GM12873 (cell line): ENCODE data around the gene ZNF330.

Experiments
- TF ChIP-seq, protein P1 (sequence below): IDR thresholded peaks from 2 replicates; pipeline ENCODE4 v1.5.1; 2012; ENCODE audit warnings: low read depth, mild to moderate bottlenecking, moderate library complexity, low read length, control low read depth; ENCODE audit not compliant: insufficient read depth; ENCODE audit errors: missing control alignments

Gene ZNF330

DNA sequence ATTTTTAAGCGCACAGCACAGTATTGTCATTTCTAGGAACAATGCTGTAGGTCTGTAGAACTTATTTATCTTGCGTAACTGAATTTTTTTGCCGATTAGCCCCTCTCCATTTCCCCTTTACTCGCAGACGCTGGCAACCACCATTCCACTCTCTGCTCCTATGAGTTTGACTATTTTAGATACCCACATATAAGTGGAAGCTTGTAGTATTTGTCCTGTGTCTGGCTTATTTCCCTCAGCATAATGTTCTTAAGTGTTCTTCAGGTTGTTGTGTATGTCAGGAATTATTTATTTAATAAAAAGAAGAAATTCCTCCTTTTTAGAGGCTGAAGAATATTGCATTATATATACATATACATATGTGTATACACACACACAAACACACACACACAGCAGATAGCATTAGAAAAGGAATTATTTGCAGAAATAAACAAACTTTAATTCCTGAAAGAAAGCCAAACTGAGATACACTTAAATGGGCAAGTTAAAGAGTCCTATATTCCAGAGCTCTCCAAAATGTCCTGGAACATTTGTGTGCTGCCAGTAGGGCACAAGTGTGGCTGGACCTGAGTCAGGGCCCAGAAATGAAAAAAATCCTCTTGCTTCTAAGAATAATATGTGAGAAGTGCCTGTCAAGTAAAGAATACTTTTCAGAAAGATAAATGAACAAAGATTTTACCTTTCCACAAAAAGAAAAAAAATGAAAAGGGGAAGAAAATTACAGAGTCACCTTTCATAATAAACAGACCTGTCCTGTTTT lies 4.5 kb upstream of the ZNF330 start:
- TF ChIP-seq, protein P1, sequence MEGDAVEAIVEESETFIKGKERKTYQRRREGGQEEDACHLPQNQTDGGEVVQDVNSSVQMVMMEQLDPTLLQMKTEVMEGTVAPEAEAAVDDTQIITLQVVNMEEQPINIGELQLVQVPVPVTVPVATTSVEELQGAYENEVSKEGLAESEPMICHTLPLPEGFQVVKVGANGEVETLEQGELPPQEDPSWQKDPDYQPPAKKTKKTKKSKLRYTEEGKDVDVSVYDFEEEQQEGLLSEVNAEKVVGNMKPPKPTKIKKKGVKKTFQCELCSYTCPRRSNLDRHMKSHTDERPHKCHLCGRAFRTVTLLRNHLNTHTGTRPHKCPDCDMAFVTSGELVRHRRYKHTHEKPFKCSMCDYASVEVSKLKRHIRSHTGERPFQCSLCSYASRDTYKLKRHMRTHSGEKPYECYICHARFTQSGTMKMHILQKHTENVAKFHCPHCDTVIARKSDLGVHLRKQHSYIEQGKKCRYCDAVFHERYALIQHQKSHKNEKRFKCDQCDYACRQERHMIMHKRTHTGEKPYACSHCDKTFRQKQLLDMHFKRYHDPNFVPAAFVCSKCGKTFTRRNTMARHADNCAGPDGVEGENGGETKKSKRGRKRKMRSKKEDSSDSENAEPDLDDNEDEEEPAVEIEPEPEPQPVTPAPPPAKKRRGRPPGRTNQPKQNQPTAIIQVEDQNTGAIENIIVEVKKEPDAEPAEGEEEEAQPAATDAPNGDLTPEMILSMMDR, result no peak

DNA sequence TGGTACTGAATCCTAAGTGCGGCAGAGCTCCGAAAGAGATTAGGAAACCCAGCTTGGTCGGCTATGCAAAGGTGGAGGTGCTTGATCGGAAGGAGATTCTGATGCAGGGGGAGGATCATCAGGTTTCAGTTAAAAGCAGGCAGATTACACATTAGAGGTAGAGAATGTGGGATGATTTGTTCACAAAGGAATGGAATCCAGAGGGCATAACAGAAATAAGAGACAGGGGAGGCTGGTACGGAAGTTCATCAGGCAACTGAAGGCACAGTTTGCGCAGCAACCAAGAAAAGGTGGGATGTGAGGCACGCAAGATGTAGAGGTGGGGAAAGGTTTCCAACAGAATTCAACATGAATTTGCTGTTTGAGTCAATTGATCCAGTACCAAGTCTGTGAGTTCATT lies 424 bp upstream of the ZNF330 start:
- TF ChIP-seq, protein P1, result no peak

DNA sequence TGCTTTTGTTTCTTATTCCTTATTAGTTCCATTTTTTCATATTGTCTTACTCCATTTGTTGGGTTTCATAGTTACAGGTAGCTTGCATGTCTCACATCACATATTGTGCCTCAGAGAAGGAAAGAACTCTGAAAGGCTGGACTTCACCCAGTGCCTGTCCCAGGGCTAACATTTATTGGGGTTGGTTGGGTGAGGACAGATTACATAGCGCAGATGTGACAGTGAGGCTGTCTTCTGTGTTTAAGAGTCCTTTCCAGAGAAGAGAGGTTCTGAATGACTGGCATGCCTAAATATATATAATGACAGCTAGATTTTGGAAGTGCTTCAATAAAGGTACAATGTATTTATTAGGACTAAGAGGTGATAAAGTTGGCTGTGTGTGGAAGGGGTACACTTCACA lies 2.7 kb downstream of the ZNF330 start:
- TF ChIP-seq, protein P1, result no peak

DNA sequence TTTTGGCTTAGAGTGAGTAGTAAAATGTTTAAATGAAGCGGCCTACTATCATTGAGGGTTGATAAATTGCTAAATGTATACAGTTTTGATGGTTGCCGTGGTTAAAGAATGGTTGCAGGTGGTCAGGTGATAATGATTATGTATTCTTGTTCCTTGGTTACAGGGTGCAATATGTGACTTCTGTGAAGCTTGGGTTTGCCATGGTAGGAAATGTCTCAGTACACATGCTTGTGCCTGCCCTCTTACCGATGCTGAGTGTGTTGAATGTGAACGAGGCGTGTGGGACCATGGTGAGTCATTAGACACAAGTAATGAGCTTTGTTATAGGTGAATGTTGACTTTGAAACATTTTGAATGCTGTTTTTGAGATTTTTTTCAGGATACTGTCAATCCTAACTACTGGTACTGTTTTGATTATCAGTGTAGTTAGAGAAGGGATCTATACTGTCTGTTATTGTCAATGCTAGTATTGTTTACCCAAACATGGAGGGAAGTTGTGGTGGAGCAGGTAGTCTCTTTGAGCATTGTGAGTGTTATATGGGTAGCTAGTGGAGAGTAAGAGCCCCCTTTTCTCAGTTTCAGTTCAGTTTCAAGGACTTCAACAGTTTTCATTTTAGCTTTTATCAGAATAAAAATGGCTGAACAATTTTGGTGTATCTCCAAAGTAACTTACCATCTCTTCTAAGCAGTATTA lies 8.9 kb downstream of the ZNF330 start:
- TF ChIP-seq, protein P1, result no peak

DNA sequence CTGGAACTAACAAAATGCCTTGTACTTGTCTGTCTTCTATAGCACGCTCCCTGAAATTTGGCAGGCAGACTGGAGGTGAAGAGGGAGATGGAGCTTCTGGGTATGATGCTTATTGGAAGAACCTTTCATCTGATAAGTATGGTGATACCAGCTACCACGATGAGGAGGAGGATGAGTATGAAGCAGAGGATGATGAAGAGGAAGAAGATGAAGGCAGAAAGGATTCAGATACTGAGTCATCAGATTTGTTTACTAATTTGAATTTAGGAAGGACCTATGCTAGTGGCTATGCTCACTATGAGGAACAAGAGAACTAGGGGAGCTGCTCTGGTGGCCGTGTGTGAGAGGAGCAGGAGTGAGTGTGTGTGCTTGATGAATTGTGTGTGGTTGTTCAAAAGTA lies 13.0 kb downstream of the ZNF330 start:
- TF ChIP-seq, protein P1, result no peak

DNA sequence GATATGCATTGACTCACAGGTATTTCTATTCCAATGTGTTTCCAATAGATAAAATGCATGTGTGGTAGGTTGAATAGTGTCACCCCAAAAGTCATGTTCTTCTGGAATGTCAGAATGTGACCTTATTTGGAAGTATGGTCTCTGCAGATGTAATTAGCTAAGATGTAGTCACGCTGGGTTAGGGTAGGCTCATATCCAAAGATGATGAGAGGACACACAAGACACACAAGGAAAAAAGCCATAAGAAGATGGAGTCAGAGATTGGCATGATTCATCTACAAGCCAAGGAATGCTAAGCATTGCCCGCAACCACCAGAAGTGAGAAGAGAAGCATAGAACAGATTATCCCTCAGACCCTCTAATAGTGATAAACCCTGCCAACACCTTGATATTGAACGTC lies 17.5 kb downstream of the ZNF330 start:
- TF ChIP-seq, protein P1, result no peak

DNA sequence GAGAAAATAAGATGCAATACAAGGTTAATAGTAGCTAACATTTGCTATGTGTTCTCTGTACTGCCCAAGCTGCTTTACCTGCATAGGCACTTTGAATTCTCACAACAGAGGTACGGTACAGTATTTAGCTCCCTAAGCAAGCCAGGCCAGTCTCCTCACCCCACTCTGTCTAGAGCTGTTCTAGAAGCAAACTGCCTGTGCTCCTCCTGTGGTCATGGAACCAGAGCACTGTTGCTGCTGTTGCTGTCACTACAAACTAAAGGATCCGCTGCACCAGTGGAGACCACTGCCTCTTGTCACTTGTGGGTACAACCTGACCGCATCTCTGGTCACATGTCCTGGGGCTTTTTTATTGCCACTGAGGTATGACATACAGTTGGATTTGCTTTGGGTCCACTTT lies 19.6 kb downstream of the ZNF330 start:
- TF ChIP-seq, protein P1, result no peak
